ENCODE data around the gene DECR2.

The DECR2 gene

GRCh38 chr16:440627-441026 is 38.9 kb downstream of the DECR2 start:
- Histone ChIP-seq H4K20me1 (ENCODE audit: insufficient read depth, low read length) (peaks cover 41% of the 10 kb centered on the region; the same call in 1 of the 2 replicates), H3K9ac (ENCODE audit: low read depth, low read length) (no peak overlapping the region), H3K4me2 (ENCODE audit: insufficient read depth, low read length) (no peak overlapping the region), H3K4me1 (ENCODE audit: insufficient read depth, low read length) (no peaks in the 10 kb centered on the region), H3K9me3 (ENCODE audit: insufficient read depth, low read length, severe bottlenecking) (no peaks in the 10 kb centered on the region), H3K27ac (ENCODE audit: low read length) (no peak overlapping the region), H3K36me3 (ENCODE audit: insufficient read depth, low read length) (peaks cover 32% of the 10 kb centered on the region), H3K79me2 (ENCODE audit: insufficient read depth, low read length) (peaks cover 89% of the 10 kb centered on the region), H3K4me3 (ENCODE audit: low read depth in 1 of 2, low read length in 2 of 2) (no peak overlapping the region), H3K27me3 (ENCODE audit: insufficient read depth, low read length, poor library complexity) (no peaks in the 10 kb centered on the region), H2AFZ (ENCODE audit: low read depth, low read length) (no peak overlapping the region)
- TF ChIP-seq EZH2 (IDR thresholded peaks at IDR 0.05; ENCODE audit: borderline replicate concordance, low read depth, low read length, severe bottlenecking) (no peak), CTCF (IDR thresholded peaks at IDR 0.05; ENCODE audit: borderline replicate concordance, extremely low read depth, low read length, poor library complexity, severe bottlenecking) (no peak)
- DNase-seq (no peak), ATAC-seq (ENCODE audit: insufficient read depth, low read depth) (no peak)

- Histone ChIP-seq H3K4me2 (ENCODE audit: insufficient read depth, low read length) (no peak overlapping the region), H3K36me3 (ENCODE audit: insufficient read depth, low read length) (peaks cover 32% of the 10 kb centered on the region), H4K20me1 (ENCODE audit: insufficient read depth, low read length) (peaks cover 49% of the 10 kb centered on the region; the same call in 1 of the 2 replicates), H2AFZ (ENCODE audit: low read depth, low read length) (no peak overlapping the region), H3K9me3 (ENCODE audit: insufficient read depth, low read length, severe bottlenecking) (no peaks in the 10 kb centered on the region), H3K27ac (ENCODE audit: low read length) (no peak overlapping the region), H3K9ac (ENCODE audit: low read depth, low read length) (no peak overlapping the region), H3K27me3 (ENCODE audit: insufficient read depth, low read length, poor library complexity) (no peaks in the 10 kb centered on the region), H3K4me1 (ENCODE audit: insufficient read depth, low read length) (no peaks in the 10 kb centered on the region), H3K4me3 (ENCODE audit: low read depth in 1 of 2, low read length in 2 of 2) (no peak overlapping the region), H3K79me2 (ENCODE audit: insufficient read depth, low read length) (peaks cover 90% of the 10 kb centered on the region)
- DNase-seq (no peak), ATAC-seq (ENCODE audit: insufficient read depth, low read depth) (no peak)
- TF ChIP-seq CTCF (IDR thresholded peaks at IDR 0.05; ENCODE audit: borderline replicate concordance, extremely low read depth, low read length, poor library complexity, severe bottlenecking) (no peak), EZH2 (IDR thresholded peaks at IDR 0.05; ENCODE audit: borderline replicate concordance, low read depth, low read length, severe bottlenecking) (no peak)
These were observed 39.8 kb downstream of the DECR2 start for GRCh38 chr16:441447-441846.

GRCh38 chr16:442976-443375 is 41.3 kb downstream of the DECR2 start:
- Histone ChIP-seq H3K27ac (ENCODE audit: low read length) (no peak overlapping the region), H3K4me2 (ENCODE audit: insufficient read depth, low read length) (no peak overlapping the region), H3K9ac (ENCODE audit: low read depth, low read length) (no peak overlapping the region), H3K79me2 (ENCODE audit: insufficient read depth, low read length) (peaks cover 90% of the 10 kb centered on the region), H3K36me3 (ENCODE audit: insufficient read depth, low read length) (peaks cover 32% of the 10 kb centered on the region), H2AFZ (ENCODE audit: low read depth, low read length) (no peak overlapping the region), H3K9me3 (ENCODE audit: insufficient read depth, low read length, severe bottlenecking) (no peaks in the 10 kb centered on the region), H3K4me3 (ENCODE audit: low read depth in 1 of 2, low read length in 2 of 2) (no peak overlapping the region), H3K27me3 (ENCODE audit: insufficient read depth, low read length, poor library complexity) (no peaks in the 10 kb centered on the region), H4K20me1 (ENCODE audit: insufficient read depth, low read length) (peaks cover 56% of the 10 kb centered on the region; the same call in 1 of the 2 replicates), H3K4me1 (ENCODE audit: insufficient read depth, low read length) (no peaks in the 10 kb centered on the region)
- DNase-seq (no peak), ATAC-seq (ENCODE audit: insufficient read depth, low read depth) (no peak)
- TF ChIP-seq CTCF (IDR thresholded peaks at IDR 0.05; ENCODE audit: borderline replicate concordance, extremely low read depth, low read length, poor library complexity, severe bottlenecking) (no peak), EZH2 (IDR thresholded peaks at IDR 0.05; ENCODE audit: borderline replicate concordance, low read depth, low read length, severe bottlenecking) (no peak)

- peaks cover 83% of the 10 kb centered on the region for H3K79me2 ChIP-seq (ENCODE audit: insufficient read depth, low read length)
- no peak overlapping the region for H2AFZ ChIP-seq (ENCODE audit: low read depth, low read length)
- H3K9ac ChIP-seq (ENCODE audit: low read depth, low read length) = no peak overlapping the region
- no peaks in the 10 kb centered on the region for H3K4me1 ChIP-seq (ENCODE audit: insufficient read depth, low read length)
- H3K27me3 ChIP-seq (ENCODE audit: insufficient read depth, low read length, poor library complexity) = no peaks in the 10 kb centered on the region
- H3K36me3 ChIP-seq (ENCODE audit: insufficient read depth, low read length) = peaks cover 29% of the 10 kb centered on the region
- H3K4me2 ChIP-seq (ENCODE audit: insufficient read depth, low read length) = no peak overlapping the region
- H4K20me1 ChIP-seq (ENCODE audit: insufficient read depth, low read length) = peaks cover 55% of the 10 kb centered on the region; the same call in 1 of the 2 replicates
- TF ChIP-seq CTCF (IDR thresholded peaks at IDR 0.05; ENCODE audit: borderline replicate concordance, extremely low read depth, low read length, poor library complexity, severe bottlenecking) (no peak), EZH2 (IDR thresholded peaks at IDR 0.05; ENCODE audit: borderline replicate concordance, low read depth, low read length, severe bottlenecking) (no peak)
- H3K27ac ChIP-seq (ENCODE audit: low read length) = no peak overlapping the region
- DNase-seq = no peak
- no peak for ATAC-seq (ENCODE audit: insufficient read depth, low read depth)
- no peaks in the 10 kb centered on the region for H3K9me3 ChIP-seq (ENCODE audit: insufficient read depth, low read length, severe bottlenecking)
- H3K4me3 ChIP-seq (ENCODE audit: low read depth in 1 of 2, low read length in 2 of 2) = no peak overlapping the region
These were observed 42.3 kb downstream of the DECR2 start for GRCh38 chr16:444027-444426.
